ENCODE measurements around the gene MEF2A.
"Not testable (repeated sequence)": the region's sequence is repeated elsewhere in the genome, so short reads cannot be mapped to it uniquely, and the experiment has no call there.

MEF2A gene

GRCh38 chr15:99565299-99566156, at the start of gene MEF2A:
Gene MEF2A (plus strand): TSS chr15:99565984. CDS start chr15:99633120, 67,136 bp downstream.
- DNase-seq = peak; percentile 82 to 94 (median 87)

GRCh38 chr15:99518191-99518590, 47.6 kb upstream of the MEF2A start:
- no peak for DNase-seq

- not testable (repeated sequence) for DNase-seq
Observed at GRCh38 chr15:99519366-99519765, 46.4 kb upstream of the MEF2A start.

GRCh38 chr15:99522288-99522687, 43.5 kb upstream of the MEF2A start:
- DNase-seq = no peak

- DNase-seq = peak in 3 of 6 experiments; percentile 12 to 13 (median 13)
Observed at GRCh38 chr15:99526176-99526575, 39.6 kb upstream of the MEF2A start.

GRCh38 chr15:99526671-99527070, 39.1 kb upstream of the MEF2A start:
- DNase-seq = no peak

GRCh38 chr15:99536422-99537040, 29.3 kb upstream of the MEF2A start:
- DNase-seq = no peak

GRCh38 chr15:99537344-99537743, 28.4 kb upstream of the MEF2A start:
- DNase-seq = no peak

GRCh38 chr15:99538261-99538660, 27.5 kb upstream of the MEF2A start:
- DNase-seq = no peak

- DNase-seq = no peak
Observed at GRCh38 chr15:99542828-99543227, 23.0 kb upstream of the MEF2A start.

- DNase-seq = no peak
Observed at GRCh38 chr15:99545605-99546004, 20.2 kb upstream of the MEF2A start.

- no peak for DNase-seq
Observed at GRCh38 chr15:99546441-99547100, 19.2 kb upstream of the MEF2A start.

GRCh38 chr15:99547517-99547916, 18.3 kb upstream of the MEF2A start:
- no peak for DNase-seq

GRCh38 chr15:99550077-99550476, 15.7 kb upstream of the MEF2A start:
- DNase-seq = no peak

GRCh38 chr15:99552111-99552510, 13.7 kb upstream of the MEF2A start:
- DNase-seq = no peak

- DNase-seq = no peak
Observed at GRCh38 chr15:99554880-99555488, 10.8 kb upstream of the MEF2A start.

GRCh38 chr15:99556011-99556410, 9.8 kb upstream of the MEF2A start:
- no peak for DNase-seq

GRCh38 chr15:99556578-99556977, 9.2 kb upstream of the MEF2A start:
- DNase-seq = no peak

- no peak for DNase-seq
Observed at GRCh38 chr15:99558084-99558483, 7.7 kb upstream of the MEF2A start.

GRCh38 chr15:99558571-99558970, 7.2 kb upstream of the MEF2A start:
- DNase-seq = no peak

- no peak for DNase-seq
Observed at GRCh38 chr15:99561476-99562230, 4.1 kb upstream of the MEF2A start.

- DNase-seq = peak in 1 of 6 experiments; percentile 10
Observed at GRCh38 chr15:99562238-99562637, 3.5 kb upstream of the MEF2A start.

All from stimulated activated naive CD4-positive, alpha-beta T cell (primary cell).